Upper lobe of left lung (tissue), 6 donors: Measurements from ENCODE around the gene SPCS1. TPM values are rescaled to one million over a fixed set of nuclear protein-coding genes. Genes with fewer than 3 reads are reported as not detected.

Experiments
- ATAC-seq, 2 donors: fragments of 200-7000 bp; cut with Tn5 transposase; one replicate each; pipeline ENCODE4 v1.9.1; 2022; ENCODE audit warnings: mild to moderate bottlenecking in 2 of 2, moderate library complexity in 2 of 2; ENCODE audit not compliant: low FRiP score in 2 of 2
- DNase-seq, 2 donors: peaks; one replicate each; pipeline ENCODE4 v3.0.0-alpha.2; 2019 to 2020
- H3K27ac ChIP-seq, 4 donors: fragments of 200-600 bp; sonication (generic); one replicate each; pipeline ENCODE4 v1.5.1; 2016 to 2019
- H3K27me3 ChIP-seq, 4 donors: fragments of 200-600 bp; sonication (generic); one replicate each; pipeline ENCODE4 v1.5.1; 2017 to 2019
- H3K36me3 ChIP-seq, 4 donors: fragments of 200-600 bp; sonication (generic); one replicate each; pipeline ENCODE4 v1.5.1; 2016 to 2019
- H3K4me1 ChIP-seq, 4 donors: fragments of 200-600 bp; sonication (generic); one replicate each; pipeline ENCODE4 v1.5.1; 2018 to 2019
- H3K4me3 ChIP-seq, 4 donors: fragments of 200-600 bp; sonication (generic); one replicate each; pipeline ENCODE4 v1.5.1; 2017 to 2019; ENCODE audit warnings: mild to moderate bottlenecking in 2 of 4, moderate library complexity in 1 of 4
- H3K9me3 ChIP-seq, 4 donors: fragments of 200-600 bp; sonication (generic); one replicate each; pipeline ENCODE4 v1.5.1; 2018 to 2019
- CTCF ChIP-seq, 6 experiments: fragments of 450-650 bp in 4 of 6; fragments of 200-600 bp in 2 of 6; sonication (generic) in 2 of 6; IDR thresholded peaks; one replicate each; pipeline ENCODE4 v1.5.1; 2016 to 2019; ENCODE audit warnings: antibody characterized with exemption in 6 of 6
- EP300 ChIP-seq, 4 donors: sonication (generic); formaldehyde crosslinking; IDR thresholded peaks; one replicate each; pipeline ENCODE4 v1.5.1; 2017; ENCODE audit warnings: antibody characterized with exemption in 4 of 4, control low read depth in 2 of 4
- POLR2A ChIP-seq, 4 donors: fragments of 450-650 bp; IDR thresholded peaks; one replicate each; pipeline ENCODE4 v1.5.1; 2016 to 2017; ENCODE audit warnings: antibody characterized with exemption in 4 of 4, mild to moderate bottlenecking in 2 of 4
- POLR2AphosphoS5 ChIP-seq, 2 donors: sonication (generic); formaldehyde crosslinking; IDR thresholded peaks; one replicate each; pipeline ENCODE4 v1.5.1; 2017; ENCODE audit warnings: antibody characterized with exemption in 2 of 2
- WGBS, 2 donors: methylation state at CpG; one replicate each; pipeline ENCODE4 v1.1.5; 2017 to 2018; 5-methylcytosine and 5-hydroxymethylcytosine counted together
- small RNA-seq, 4 donors: library from RNA; depleted of rRNA; stranded (forward); fragments of <200 nt; gene quantifications; one replicate each; pipeline ENCODE3, GENCODE V24; 2016
- total RNA-seq, 6 donors: library from RNA; depleted of rRNA in 4 of 6; stranded (reverse); fragments of >200 nt in 4 of 6; gene quantifications; one replicate each; pipeline versions ENCODE4 v1.1.0 to v1.2.1, GENCODE V29; 2016 to 2021
- donor health status: DM: no; HTN: no; CAD: no; lungs with moderate emphysema.
- donor health status: DM: no; HTN: yes; CAD: no; lungs with severe emphysema.

Gene SPCS1
- total RNA-seq, 6 donors from 2014 or later = 13.6 to 92.4 (median 77.6) TPM

DNA sequence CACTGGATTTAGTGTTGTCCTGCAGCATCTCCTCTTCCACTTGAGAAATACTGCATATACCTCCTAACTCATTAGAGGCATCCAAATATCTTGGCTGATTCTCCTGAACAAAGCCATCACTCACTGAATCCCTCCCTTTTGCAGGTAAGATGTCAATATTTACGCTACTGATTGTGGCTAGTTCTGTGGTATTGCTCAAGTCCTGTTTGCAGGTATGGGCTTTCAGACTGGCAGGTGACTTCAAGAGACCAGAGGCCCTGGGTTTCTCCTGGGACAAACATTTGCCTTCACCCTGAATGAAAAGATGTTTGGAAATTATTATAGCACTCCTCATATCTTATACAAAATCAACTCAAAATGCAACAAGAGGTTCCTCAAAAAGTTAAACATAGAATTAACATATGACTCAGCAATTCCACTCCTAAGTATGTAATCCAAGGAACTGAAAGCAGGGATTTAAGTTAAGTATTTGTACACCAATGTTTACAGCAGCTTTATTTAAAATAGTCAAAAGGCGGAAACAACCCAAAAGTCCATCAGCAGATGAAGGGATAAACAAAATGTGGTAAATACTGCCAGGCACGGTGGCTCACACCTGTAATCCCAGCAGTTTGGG, 46.2 kb downstream of the SPCS1 start:
- WGBS, 2 donors = 77 to 86% methylated on average over 3 of the region's 3 CpGs
- no peak overlapping the region for H3K4me3 ChIP-seq
- ATAC-seq (no peak), DNase-seq (no peak)
- peaks cover 0 to 5% (median 2%) of the 10 kb centered on the region in 4 donors for H3K4me1 ChIP-seq
- H3K9me3 ChIP-seq = no peaks in the 10 kb centered on the region
- peak overlapping the region in 2 of 4 donors; percentile 0 to 54 for H3K27ac ChIP-seq
- TF ChIP-seq EP300 (IDR thresholded peaks at IDR 0.05) = no peak
- H3K36me3 ChIP-seq = peaks cover 17 to 90% (median 45%) of the 10 kb centered on the region in 4 donors
- no peaks in the 10 kb centered on the region for H3K27me3 ChIP-seq

- H3K4me3 ChIP-seq = no peak overlapping the region
- peaks cover 11 to 89% (median 38%) of the 10 kb centered on the region in 4 donors for H3K36me3 ChIP-seq
- DNase-seq = no peak
- WGBS, 2 donors = 94 to 97% methylated on average over 4 of the region's 4 CpGs
- H3K27ac ChIP-seq = no peak overlapping the region
- TF ChIP-seq POLR2AphosphoS5 (IDR thresholded peaks at IDR 0.05) = no peak
- no peak for TF ChIP-seq EP300 (IDR thresholded peaks at IDR 0.05)
- TF ChIP-seq CTCF (IDR thresholded peaks at IDR 0.05) = no peak
- no peak for TF ChIP-seq POLR2A (IDR thresholded peaks at IDR 0.05)
- peaks cover 0 to 5% (median 2%) of the 10 kb centered on the region in 4 donors for H3K4me1 ChIP-seq
- no peaks in the 10 kb centered on the region for H3K9me3 ChIP-seq
- no peak for ATAC-seq
- H3K27me3 ChIP-seq = no peaks in the 10 kb centered on the region
Measured at GRCh38 chr3:52754373-52754772, 48.5 kb downstream of the SPCS1 start.

GRCh38 chr3:52756141-52756540, 50.2 kb downstream of the SPCS1 start:
- no peak for DNase-seq
- no peak overlapping the region for H3K4me3 ChIP-seq
- H3K27ac ChIP-seq = no peak overlapping the region
- WGBS, 2 donors = 95 to 96% methylated on average over 1 of the region's 1 CpG
- H3K4me1 ChIP-seq = peaks cover 0 to 5% (median 2%) of the 10 kb centered on the region in 4 donors
- ATAC-seq = no peak
- H3K9me3 ChIP-seq = no peaks in the 10 kb centered on the region
- TF ChIP-seq POLR2A (IDR thresholded peaks at IDR 0.05) (no peak), CTCF (IDR thresholded peaks at IDR 0.05) (no peak), EP300 (IDR thresholded peaks at IDR 0.05) (no peak), POLR2AphosphoS5 (IDR thresholded peaks at IDR 0.05) (no peak)
- peaks cover 0 to 88% (median 37%) of the 10 kb centered on the region in 4 donors for H3K36me3 ChIP-seq
- no peaks in the 10 kb centered on the region for H3K27me3 ChIP-seq

Small RNA genes within 50 kb of the gene (small RNA-seq; reads per million reads assigned to genes)
- gene AC006254.2 (0 reads per million in 4 donors), gene RF00569 (4,718 to 8,104 (median 6,381) reads per million in 4 donors), gene RF01183 (0 reads per million in 4 donors), gene SNORD19 (0 to 0.11 (median 0) reads per million in 4 donors), gene SNORD19B (0 reads per million in 4 donors), gene SNORD69 (2,076 to 2,620 (median 2,371) reads per million in 4 donors)

Other genes starting within 250 kb of the SPCS1 start
- gene STAB1, start 210.8 kb upstream of the SPCS1 start, total RNA-seq = 100 to 1,000 TPM in 4 of 6 donors, 10 to 100 TPM in 2; 42.9 to 259 (median 125) TPM
- 100 to 1,000 TPM in 1 of 6 donors, 10 to 100 TPM in 5; 27.3 to 113 (median 46.2) TPM for gene NT5DC2, start 172.2 kb upstream of the SPCS1 start, total RNA-seq
- gene UQCC5, start 169.5 kb upstream of the SPCS1 start, total RNA-seq = 10 to 100 TPM in 2 of 6 donors, 1 to 10 TPM in 4; 2.0 to 43.0 (median 3.0) TPM
- 100 to 1,000 TPM in 1 of 6 donors, 10 to 100 TPM in 5; 60.9 to 151 (median 81.6) TPM for gene PBRM1, start 20.2 kb upstream of the SPCS1 start, total RNA-seq
- 10 to 100 TPM; 12.0 to 93.3 (median 44.1) TPM for gene GNL3, start 20.1 kb upstream of the SPCS1 start, total RNA-seq
- gene GLT8D1, start 315 bp upstream of the SPCS1 start, total RNA-seq = 10 to 100 TPM; 29.3 to 70.2 (median 38.6) TPM
- gene NEK4, start 64.8 kb downstream of the SPCS1 start, total RNA-seq = 10 to 100 TPM; 17.8 to 28.6 (median 24.2) TPM
- gene ITIH1, start 71.5 kb downstream of the SPCS1 start, total RNA-seq = under 1 TPM in 2 of 6 donors, not detected in 4; 0.40 to 0.54 TPM
- 10 to 100 TPM in 2 of 6 donors, 1 to 10 TPM in 4; 2.1 to 13.5 (median 7.0) TPM for gene ITIH3, start 88.7 kb downstream of the SPCS1 start, total RNA-seq
- 100 to 1,000 TPM in 1 of 6 donors, 10 to 100 TPM in 4, 1 to 10 TPM in 1; 9.9 to 102 (median 21.8) TPM for gene ITIH4, start 124.6 kb downstream of the SPCS1 start, total RNA-seq
- 10 to 100 TPM in 2 of 6 donors, 1 to 10 TPM in 4; 1.2 to 62.9 (median 6.5) TPM for gene MUSTN1, start 128.9 kb downstream of the SPCS1 start, total RNA-seq
- gene STIMATE, start 191.4 kb downstream of the SPCS1 start, total RNA-seq = 10 to 100 TPM; 39.7 to 87.0 (median 44.9) TPM